ENCODE measurements around the gene RAET1G.
"Not testable (repeated sequence)": the region's sequence is repeated elsewhere in the genome, so short reads cannot be mapped to it uniquely, and the experiment has no call there.

The RAET1G gene, protein sequence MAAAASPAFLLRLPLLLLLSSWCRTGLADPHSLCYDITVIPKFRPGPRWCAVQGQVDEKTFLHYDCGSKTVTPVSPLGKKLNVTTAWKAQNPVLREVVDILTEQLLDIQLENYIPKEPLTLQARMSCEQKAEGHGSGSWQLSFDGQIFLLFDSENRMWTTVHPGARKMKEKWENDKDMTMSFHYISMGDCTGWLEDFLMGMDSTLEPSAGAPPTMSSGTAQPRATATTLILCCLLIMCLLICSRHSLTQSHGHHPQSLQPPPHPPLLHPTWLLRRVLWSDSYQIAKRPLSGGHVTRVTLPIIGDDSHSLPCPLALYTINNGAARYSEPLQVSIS

DNA sequence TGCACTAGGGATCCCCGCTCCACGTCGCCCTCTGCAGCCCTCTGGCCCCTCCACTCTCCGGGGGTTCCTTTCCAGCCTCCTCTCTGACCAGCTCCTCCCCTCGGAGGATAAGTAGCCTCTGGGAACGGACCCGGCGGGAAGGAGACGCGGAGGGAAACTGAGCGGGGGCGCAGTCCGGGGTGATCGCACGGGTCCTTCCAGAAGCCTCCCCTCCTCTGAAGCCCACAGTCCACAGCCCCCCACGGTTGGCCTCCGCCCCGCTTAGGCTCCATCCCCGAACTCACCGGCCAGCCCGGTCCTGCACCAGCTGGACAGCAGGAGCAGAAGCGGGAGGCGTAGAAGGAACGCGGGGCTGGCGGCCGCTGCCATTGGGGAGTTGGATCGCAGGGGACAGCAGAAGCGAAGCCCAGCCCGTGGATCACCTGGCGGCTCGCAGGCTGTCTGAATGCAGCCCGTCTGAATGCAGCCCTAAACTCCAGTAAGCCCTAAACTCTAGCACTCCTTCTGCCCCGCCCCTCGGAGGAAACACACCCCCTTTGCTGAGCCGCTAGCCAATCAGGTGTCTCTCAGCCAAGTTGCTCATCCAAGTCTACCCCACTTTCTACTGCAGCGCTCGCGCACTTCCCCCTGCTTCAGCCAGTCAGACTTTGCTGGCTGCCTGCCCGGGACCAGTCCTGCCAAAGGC, at the start of gene RAET1G:
TSS of gene RAET1G (minus strand) at position 480 of the 685 bp plus-strand sequence. CDS start at position 369, 111 bp downstream.
- DNase-seq (ENCODE audit: low read depth in 1 of 2, low spot score in 1 of 2), result peak; percentile 64 to 69

DNA sequence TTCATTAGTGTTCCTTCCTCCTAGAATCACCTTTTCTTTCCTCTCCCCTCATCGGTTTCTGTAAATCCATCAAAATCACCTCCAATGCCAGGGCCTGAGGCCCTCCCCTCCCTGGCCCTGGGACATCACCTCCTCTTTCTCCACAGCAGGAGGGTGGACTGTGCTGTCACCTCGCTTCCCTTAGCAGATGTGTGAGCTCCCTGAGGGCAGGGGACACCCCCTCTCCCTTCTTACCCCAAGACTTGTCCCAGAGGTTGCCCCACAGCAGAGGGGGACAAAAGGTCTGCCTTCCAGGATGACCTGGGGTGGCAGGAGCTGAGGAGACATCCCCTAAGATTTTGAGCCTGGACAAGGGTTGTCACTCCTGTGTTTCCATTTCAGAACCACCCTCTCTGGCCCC, 46.7 kb upstream of the RAET1G start:
- DNase-seq (ENCODE audit: low read depth in 1 of 2, low spot score in 1 of 2), result no peak

DNA sequence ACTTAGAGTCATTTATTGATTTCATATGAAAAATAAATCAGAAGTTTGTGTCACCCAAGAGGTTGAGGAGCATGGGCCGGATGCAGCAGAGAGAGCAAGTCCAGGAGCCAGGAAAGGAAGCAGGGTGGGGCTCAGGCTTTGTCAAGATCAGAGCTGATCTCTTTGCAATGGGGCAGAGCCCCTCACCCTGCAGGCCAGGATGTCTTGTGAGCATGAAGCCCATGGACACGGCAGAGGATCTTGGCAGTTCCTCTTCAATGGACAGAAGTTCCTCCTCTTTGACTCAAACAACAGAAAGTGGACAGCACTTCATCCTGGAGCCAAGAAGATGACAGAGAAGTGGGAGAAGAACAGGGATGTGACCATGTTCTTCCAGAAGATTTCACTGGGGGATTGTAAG, 46.0 kb upstream of the RAET1G start:
- DNase-seq (ENCODE audit: low read depth in 1 of 2, low spot score in 1 of 2), result not testable (repeated sequence)

DNA sequence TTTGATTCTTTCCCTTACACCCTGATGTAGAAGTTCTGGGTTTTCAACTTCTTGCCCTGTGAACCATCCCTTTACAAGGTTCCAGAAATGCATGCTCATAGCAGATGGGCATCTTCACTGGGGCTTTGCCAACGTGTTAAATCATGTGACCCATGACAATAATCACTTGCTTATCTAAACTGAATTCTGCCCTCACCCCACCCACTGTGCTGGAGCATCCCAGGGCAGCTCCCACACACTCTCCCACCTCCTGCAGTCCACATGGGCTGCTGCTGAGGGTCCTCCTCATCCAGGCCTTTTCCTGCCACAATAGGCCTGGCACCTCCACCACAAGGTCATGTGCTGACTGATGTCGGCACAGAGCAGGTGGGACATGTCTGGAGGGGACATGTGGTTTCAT, 45.1 kb upstream of the RAET1G start:
- not testable (repeated sequence) for DNase-seq (ENCODE audit: low read depth in 1 of 2, low spot score in 1 of 2)

- DNase-seq (ENCODE audit: low read depth in 1 of 2, low spot score in 1 of 2), result no peak
Observed at GRCh38 chr6:149967591-149967990, 44.7 kb upstream of the RAET1G start.

- DNase-seq (ENCODE audit: low read depth in 1 of 2, low spot score in 1 of 2), result not testable (repeated sequence)
Observed at GRCh38 chr6:149966319-149966718, 43.4 kb upstream of the RAET1G start.

DNA sequence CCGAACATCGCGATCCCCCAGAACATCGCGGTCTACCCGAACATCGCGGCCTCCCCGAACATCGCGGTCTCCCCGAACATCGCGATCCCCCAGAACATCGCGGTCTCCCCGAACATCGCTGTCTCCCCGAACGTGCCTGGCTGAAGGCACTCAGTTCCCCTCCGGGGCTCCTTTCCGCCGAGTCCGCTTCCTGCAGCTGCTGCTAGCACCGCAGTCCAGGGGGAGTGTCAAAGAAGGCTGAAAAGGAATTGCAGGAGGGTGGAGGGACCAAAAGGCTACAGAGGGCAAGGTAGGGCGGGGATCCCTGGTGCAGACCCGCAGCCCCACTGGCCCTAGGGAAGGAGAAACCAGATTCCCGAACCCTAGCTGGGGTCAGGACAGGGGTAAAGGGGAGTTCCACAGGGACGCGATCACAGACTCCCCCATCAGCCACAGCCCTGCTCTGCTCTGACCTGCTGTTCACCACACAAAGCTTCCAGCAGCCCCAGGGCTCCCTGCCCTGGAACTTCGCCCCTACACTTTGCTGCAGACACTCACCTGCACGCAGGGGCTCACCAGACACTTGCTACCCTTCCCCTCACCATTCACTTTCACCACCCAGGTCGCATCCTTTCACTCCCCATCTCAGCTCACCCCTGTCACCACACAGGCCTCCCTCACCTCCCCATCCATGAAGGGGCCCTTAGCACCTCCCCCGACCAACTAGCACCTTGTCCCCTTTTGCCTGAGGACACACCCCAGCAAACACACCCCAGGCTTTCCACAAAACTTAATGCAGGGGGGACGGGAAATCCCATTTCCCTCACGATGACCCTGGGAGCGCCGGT, 42.5 kb upstream of the RAET1G start:
- DNase-seq (ENCODE audit: low read depth in 1 of 2, low spot score in 1 of 2), result no peak

- no peak for DNase-seq (ENCODE audit: low read depth in 1 of 2, low spot score in 1 of 2)
Observed at GRCh38 chr6:149964308-149965193, 41.6 kb upstream of the RAET1G start.

DNA sequence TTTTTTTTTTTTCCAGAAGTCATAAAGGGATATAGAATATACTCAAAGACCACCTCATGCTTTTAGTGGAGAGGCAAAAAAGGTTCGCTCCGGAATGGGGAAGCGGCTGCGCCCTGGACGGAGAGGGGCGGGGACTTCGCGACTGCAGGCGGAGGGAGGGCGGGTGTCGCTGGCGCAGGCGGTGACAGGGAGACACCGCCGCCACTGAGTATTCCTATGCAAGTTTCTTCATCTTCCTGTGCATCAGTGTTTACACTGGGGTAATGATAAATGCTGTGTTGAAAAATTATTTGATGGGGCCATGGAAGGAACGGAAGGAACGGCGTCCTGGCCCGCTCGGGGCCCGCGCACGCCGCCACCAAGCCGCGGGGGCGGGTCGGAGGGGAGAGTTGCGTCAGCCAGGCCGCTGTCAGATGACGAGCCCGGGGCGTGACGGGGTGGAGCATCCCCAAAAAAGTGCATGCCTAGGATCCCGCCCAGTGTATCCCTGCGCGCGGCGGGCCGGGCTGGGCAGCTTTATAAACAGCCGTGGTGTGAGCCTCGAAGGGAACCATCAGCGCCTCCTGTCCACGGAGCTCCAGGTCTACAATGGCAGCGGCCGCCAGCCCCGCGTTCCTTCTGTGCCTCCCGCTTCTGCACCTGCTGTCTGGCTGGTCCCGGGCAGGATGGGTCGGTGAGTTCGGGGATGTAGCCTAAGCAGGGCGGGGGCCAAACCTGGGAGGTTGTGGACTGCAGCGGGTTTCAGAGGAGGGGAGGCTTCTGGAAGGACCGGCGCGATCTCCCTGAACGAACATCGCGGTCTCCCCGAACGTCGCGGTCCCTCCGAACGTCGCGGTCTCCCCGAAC, 40.8 kb upstream of the RAET1G start, which contains the start of gene ULBP1:
TSS of gene ULBP1 (plus strand) at position 482 of the 846 bp plus-strand sequence. CDS start at position 589, 107 bp downstream.
- DNase-seq (ENCODE audit: low read depth in 1 of 2, low spot score in 1 of 2), result peak; percentile 34 to 70

DNA sequence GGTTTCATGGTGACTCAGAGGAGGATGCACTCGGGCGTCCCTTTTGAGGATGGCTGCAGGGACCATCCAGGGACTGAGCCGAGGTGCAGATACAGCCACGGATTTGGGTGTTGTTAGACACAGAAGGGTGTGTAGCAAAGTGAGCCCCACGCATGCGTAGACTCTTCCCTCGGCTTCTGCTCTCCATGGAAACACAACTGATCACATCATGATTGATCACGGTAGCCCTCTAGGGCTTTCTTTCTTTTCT, 40.2 kb upstream of the RAET1G start:
- DNase-seq (ENCODE audit: low read depth in 1 of 2, low spot score in 1 of 2), result no peak

DNA sequence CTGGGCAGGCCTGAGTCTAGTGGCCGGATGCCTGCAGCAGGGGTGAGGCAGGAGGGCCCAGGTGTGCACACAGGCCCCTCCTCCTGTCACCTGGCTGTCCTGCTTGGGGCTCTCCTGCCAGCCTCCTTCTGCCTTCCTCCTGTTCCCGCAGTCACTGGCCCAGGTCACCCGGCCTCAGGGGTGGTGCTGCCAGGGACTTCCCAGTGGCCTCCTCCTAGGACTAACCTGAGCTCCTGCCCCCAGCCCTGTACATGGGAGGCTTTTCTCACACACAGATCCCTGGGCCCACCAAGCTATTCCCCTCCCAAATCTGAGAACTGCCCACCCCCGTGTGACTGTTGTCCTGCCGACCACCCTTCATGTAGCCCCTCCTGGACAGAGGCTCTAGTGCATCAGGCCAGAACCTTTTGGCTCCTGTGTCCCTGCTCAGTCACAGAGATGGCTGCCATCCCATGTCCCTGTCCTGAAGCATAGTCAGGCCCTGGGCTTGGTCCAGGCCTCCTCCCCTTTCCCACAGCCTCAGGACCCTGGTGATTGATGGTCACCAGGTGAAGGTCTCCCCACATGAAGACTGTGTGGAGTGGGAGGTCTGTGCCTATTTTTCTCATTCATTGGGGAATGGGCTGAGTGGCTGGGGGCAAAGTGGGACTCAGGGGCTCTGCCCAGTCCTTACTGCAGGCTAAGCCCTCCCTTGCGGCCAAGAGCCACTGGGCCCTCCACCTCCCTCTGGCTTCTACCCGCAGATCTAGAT, 39.7 kb upstream of the RAET1G start:
- no peak for DNase-seq (ENCODE audit: low read depth in 1 of 2, low spot score in 1 of 2)

GRCh38 chr6:149961728-149962425, 39.0 kb upstream of the RAET1G start:
- DNase-seq (ENCODE audit: low read depth in 1 of 2, low spot score in 1 of 2), result no peak

DNA sequence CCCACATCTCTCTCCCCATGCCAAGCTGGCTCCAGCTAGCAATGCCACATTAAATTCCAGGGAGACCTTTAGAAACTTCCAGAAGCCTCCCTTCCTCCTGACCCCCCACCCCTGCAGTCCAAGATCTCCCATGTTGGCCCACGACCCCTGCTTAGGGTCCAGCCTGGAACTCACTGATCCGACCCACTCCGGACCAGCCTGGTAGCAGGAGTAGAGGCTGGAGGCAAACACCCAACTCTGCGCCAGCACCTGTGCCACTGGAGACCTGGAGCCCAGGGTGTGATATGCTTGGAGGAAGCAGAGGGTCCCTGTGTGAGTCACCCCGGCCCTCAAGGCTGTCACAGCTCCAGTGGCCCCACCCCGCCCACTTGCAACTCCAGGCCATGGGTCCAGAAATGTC, 37.6 kb upstream of the RAET1G start:
- DNase-seq (ENCODE audit: low read depth in 1 of 2, low spot score in 1 of 2), result no peak

- not testable (repeated sequence) for DNase-seq (ENCODE audit: low read depth in 1 of 2, low spot score in 1 of 2)
Observed at GRCh38 chr6:149959806-149960205, 36.9 kb upstream of the RAET1G start.

GRCh38 chr6:149958124-149958523, 35.2 kb upstream of the RAET1G start:
- DNase-seq (ENCODE audit: low read depth in 1 of 2, low spot score in 1 of 2), result not testable (repeated sequence)

DNA sequence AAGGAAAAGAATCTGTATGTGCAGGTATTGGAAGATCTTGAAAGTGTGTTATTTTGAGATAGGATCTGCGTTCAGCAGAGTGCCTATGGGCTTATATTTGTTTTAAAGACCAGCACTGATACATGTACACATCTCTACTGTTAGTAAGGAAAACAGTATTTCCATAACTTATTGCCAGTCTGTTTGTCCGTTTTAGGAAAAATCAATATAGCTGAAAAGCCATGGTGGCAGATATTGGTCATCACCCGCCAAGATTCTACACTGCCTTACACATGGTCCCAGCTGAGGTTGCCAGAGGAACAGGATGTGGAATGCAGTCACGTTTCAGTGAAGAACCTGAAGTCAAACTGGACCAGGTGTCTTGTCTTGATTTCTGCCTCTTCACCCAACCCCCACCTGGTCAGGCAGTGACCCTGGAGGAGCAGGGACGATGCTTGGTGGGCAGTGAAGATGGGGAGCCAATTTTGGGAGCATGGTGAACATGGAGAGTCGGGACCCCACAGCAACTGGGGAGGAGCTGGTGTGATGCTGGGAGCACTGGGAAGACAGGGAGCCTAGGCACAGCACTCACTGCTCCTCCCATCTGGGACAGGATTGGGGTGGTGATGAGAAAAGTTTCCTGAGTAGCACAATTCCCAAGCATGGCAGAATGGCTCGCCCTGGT, 32.9 kb upstream of the RAET1G start:
- not testable (repeated sequence) for DNase-seq (ENCODE audit: low read depth in 1 of 2, low spot score in 1 of 2)

DNA sequence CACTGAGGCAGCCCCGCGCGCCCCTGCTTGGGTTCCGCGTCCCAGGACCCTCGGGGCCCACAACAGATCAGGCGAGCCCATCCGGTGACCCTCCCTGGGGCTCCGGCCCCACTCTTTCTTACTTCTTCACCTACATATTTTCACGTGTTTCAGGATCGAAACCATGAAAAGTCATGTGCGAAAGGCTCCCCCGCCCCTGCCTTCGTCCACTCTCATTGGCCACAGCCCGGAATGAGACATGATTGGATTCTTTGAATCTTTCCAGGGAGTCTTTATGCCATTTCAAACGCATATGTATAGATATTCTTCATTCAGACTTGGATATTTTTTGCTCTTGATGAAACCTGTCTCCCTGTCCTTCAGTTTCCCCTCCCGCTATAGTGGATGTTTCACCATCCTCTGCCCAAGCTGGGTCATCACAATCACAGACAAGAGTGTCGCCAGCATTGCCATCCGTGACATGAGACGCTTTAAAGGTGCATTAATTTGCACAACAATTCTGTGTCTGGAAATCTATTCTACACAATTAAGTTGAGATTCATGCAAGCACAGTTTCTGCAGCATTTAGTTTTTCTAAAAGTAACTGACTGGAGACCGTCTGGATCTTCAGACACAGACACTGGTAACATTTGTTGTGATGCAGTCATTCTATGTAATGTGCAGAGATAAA, 32.2 kb upstream of the RAET1G start:
- DNase-seq (ENCODE audit: low read depth in 1 of 2, low spot score in 1 of 2), result not testable (repeated sequence)

Measured in stimulated activated CD4-positive, alpha-beta T cell treated with anti-CD3 and anti-CD28 coated beads, Interleukin-15, amount 100 ng/mL, for 1 hour (primary cell).